SK-N-SH treated with all-trans-retinoic acid at 6 μM for 48 hours (cell line): ENCODE measurements around the gene GNRHR.

Experiments used
- ATAC-seq: fragments of 200-7000 bp; cut with Tn5 transposase; 3 replicates; pipeline ENCODE4 v1.9.1; 2020; ENCODE audit warnings: mild to moderate bottlenecking, moderate library complexity
- ARNTL ChIP-seq: fragments of 450-650 bp; formaldehyde crosslinking; IDR thresholded peaks from 2 replicates; pipeline ENCODE4 v1.5.0; 2020; ENCODE audit warnings: low read depth, mild to moderate bottlenecking, moderate library complexity, borderline replicate concordance
- BACH2 ChIP-seq: fragments of 250-450 bp; sonication (Bioruptor Pico); IDR thresholded peaks from 2 replicates; pipeline ENCODE4 v1.9.0; 2021; ENCODE audit warnings: mild to moderate bottlenecking, borderline replicate concordance
- CSDC2 ChIP-seq: fragments of 250-450 bp; sonication (Bioruptor Pico); IDR thresholded peaks from 2 replicates; pipeline ENCODE4 v1.5.0; 2020; ENCODE audit warnings: mild to moderate bottlenecking, moderate library complexity
- CSRNP3 ChIP-seq: fragments of 250-450 bp; sonication (Bioruptor Pico); IDR thresholded peaks from 2 replicates; pipeline ENCODE4 v1.5.1; 2021; ENCODE audit warnings: mild to moderate bottlenecking, moderate library complexity
- ESRRG ChIP-seq: fragments of 250-450 bp; sonication (Bioruptor Pico); IDR thresholded peaks from 2 replicates; pipeline ENCODE4 v1.6.1; 2021; ENCODE audit warnings: mild to moderate bottlenecking
- GLIS3 ChIP-seq: fragments of 250-450 bp; sonication (Bioruptor Pico); IDR thresholded peaks from 2 replicates; pipeline ENCODE4 v1.5.0; 2020; ENCODE audit warnings: mild to moderate bottlenecking, moderate library complexity
- ISL1 ChIP-seq: fragments of 250-450 bp; sonication (Bioruptor Pico); IDR thresholded peaks from 2 replicates; pipeline ENCODE4 v2.1.2; 2022; ENCODE audit warnings: mild to moderate bottlenecking, moderate library complexity
- OSR1 ChIP-seq: fragments of 250-450 bp; sonication (Bioruptor Pico); IDR thresholded peaks from 2 replicates; pipeline ENCODE4 v1.8.0; 2022; ENCODE audit warnings: moderate library complexity, mild to moderate bottlenecking, inconsistent platforms
- PATZ1 ChIP-seq: fragments of 250-450 bp; sonication (Bioruptor Pico); IDR thresholded peaks from 2 replicates; pipeline ENCODE4 v1.8.0; 2020; ENCODE audit warnings: mild to moderate bottlenecking, moderate library complexity, borderline replicate concordance
- SNAI2 ChIP-seq: fragments of 250-450 bp; sonication (Bioruptor Pico); IDR thresholded peaks from 2 replicates; pipeline ENCODE4 v1.5.0; 2020; ENCODE audit warnings: mild to moderate bottlenecking, moderate library complexity
- TCF4 ChIP-seq: fragments of 250-450 bp; sonication (Bioruptor Pico); IDR thresholded peaks from 2 replicates; pipeline ENCODE4 v1.8.0; 2021; ENCODE audit warnings: mild to moderate bottlenecking, moderate library complexity, borderline replicate concordance
- TOX ChIP-seq: fragments of 250-450 bp; sonication (Bioruptor Pico); IDR thresholded peaks from 2 replicates; pipeline ENCODE4 v1.8.0; 2021; ENCODE audit warnings: mild to moderate bottlenecking, moderate library complexity, borderline replicate concordance
- ZFP3 ChIP-seq: fragments of 250-450 bp; sonication (Bioruptor Pico); IDR thresholded peaks from 2 replicates; pipeline ENCODE4 v1.5.0; 2020; ENCODE audit warnings: mild to moderate bottlenecking, moderate library complexity
- ZFP30 ChIP-seq: fragments of 450-650 bp; formaldehyde crosslinking; IDR thresholded peaks from 2 replicates; pipeline ENCODE4 v1.5.0; 2022; ENCODE audit warnings: mild to moderate bottlenecking, moderate library complexity
- ZNF565 ChIP-seq: fragments of 450-650 bp; formaldehyde crosslinking; conservative IDR thresholded peaks from 2 replicates; pipeline ENCODE4 v1.5.0; 2020; ENCODE audit warnings: low read depth, mild to moderate bottlenecking, moderate library complexity
- ZNF70 ChIP-seq: fragments of 450-650 bp; formaldehyde crosslinking; IDR thresholded peaks from 2 replicates; pipeline ENCODE4 v1.5.0; 2020; ENCODE audit warnings: mild to moderate bottlenecking, moderate library complexity
- TF ChIP-seq, protein P1 (sequence below): fragments of 250-450 bp; sonication (Bioruptor Pico); IDR thresholded peaks from 2 replicates; pipeline ENCODE4 v1.8.0; 2021; ENCODE audit warnings: low read depth, mild to moderate bottlenecking, moderate library complexity, borderline replicate concordance

Gene GNRHR

GRCh38 chr4:67727124-67727850 lies 26.9 kb downstream of the GNRHR start (continued):
- no peak for TF ChIP-seq ARNTL (CRISPR knock-in tag)
- TF ChIP-seq GLIS3 (CRISPR knock-in tag) = no peak
- no peak for TF ChIP-seq CSRNP3 (CRISPR knock-in tag)
- no peak for TF ChIP-seq ZFP30 (CRISPR knock-in tag)
- TF ChIP-seq, all 23 proteins: peak for 0

DNA sequence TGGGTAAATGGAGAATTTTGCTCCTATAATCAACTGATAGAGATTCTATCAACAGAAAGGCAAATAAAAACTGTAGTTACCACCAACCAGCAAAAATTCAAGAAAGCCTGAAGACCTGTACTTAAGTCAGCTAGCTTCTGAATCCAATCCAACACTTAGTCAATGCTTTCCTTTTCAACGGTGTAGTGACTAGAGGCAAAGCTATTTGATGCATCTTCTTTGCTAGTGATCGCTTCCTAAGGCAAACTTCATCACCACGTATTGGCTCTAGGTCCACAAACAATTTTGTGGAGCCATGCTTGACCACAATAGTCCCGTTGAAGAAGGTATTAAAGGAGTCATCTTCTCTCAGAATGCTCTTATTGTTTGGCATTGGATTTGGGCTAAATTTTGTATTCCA lies 28.2 kb downstream of the GNRHR start:
- ATAC-seq = no peak
- TF ChIP-seq CSRNP3 (CRISPR knock-in tag) (no peak), CSDC2 (CRISPR knock-in tag) (no peak), ESRRG (CRISPR knock-in tag) (no peak), TCF4 (CRISPR knock-in tag) (no peak), PATZ1 (no peak), ZFP3 (CRISPR knock-in tag) (no peak), ZFP30 (CRISPR knock-in tag) (no peak), TOX (CRISPR knock-in tag) (no peak), BACH2 (CRISPR knock-in tag) (no peak), SNAI2 (CRISPR knock-in tag) (no peak), OSR1 (CRISPR knock-in tag) (no peak), GLIS3 (CRISPR knock-in tag) (no peak)
- TF ChIP-seq, protein P1, sequence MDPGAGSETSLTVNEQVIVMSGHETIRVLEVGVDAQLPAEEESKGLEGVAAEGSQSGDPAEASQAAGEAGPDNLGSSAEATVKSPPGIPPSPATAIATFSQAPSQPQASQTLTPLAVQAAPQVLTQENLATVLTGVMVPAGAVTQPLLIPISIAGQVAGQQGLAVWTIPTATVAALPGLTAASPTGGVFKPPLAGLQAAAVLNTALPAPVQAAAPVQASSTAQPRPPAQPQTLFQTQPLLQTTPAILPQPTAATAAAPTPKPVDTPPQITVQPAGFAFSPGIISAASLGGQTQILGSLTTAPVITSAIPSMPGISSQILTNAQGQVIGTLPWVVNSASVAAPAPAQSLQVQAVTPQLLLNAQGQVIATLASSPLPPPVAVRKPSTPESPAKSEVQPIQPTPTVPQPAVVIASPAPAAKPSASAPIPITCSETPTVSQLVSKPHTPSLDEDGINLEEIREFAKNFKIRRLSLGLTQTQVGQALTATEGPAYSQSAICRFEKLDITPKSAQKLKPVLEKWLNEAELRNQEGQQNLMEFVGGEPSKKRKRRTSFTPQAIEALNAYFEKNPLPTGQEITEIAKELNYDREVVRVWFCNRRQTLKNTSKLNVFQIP (CRISPR knock-in tag) = no peak

DNA sequence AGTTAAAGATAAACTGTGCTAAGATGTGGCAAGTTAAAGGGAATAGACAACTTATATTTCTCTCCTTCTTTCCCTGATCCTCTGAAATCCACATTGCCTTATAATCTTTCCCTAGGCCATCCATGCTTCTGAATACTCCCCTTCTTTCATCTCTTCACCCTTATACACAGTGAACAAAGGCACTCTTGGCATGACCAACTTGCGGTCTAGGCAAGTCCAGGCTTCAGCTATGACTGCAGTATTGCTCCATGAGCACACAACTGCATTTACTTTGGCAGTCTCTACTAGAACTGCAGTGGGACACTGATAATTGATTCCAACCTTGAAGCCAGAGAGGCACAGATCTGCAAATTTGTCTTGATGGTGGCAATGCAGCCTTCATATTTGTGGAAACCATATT lies 29.1 kb downstream of the GNRHR start:
- TF ChIP-seq ISL1 = no peak
- no peak for ATAC-seq

- peak; percentile 44 for ATAC-seq
Measured at GRCh38 chr4:67723949-67724348, 30.2 kb downstream of the GNRHR start.

More at GRCh38 chr4:67723949-67724348, 30.2 kb downstream of the GNRHR start:
- TF ChIP-seq SNAI2 (CRISPR knock-in tag) (no peak), PATZ1 (no peak), ISL1 (no peak), CSDC2 (CRISPR knock-in tag) (no peak), ESRRG (CRISPR knock-in tag) (no peak), ZNF70 (CRISPR knock-in tag) (no peak), GLIS3 (CRISPR knock-in tag) (no peak), ZNF565 (CRISPR knock-in tag) (no peak)
- TF ChIP-seq, protein P1 (CRISPR knock-in tag) = no peak
